MM.1S (cell line): ENCODE measurements around the gene MUC16.

ENCODE experiments used
- DNase-seq: peaks from one replicate; pipeline ENCODE4 v3.0.0-alpha.2; 2015
- H2AFZ ChIP-seq: fragments of 300-600 bp; sonication (generic); 2 replicates; pipeline ENCODE4 v1.6.0; 2016; ENCODE audit warnings: antibody characterized with exemption, low read length
- H3F3A ChIP-seq: fragments of 300-600 bp; sonication (generic); 2 replicates; pipeline ENCODE4 v1.6.1; 2016; ENCODE audit warnings: mild to moderate bottlenecking, antibody characterized with exemption, low read length, moderate library complexity, mixed read lengths; ENCODE audit not compliant: insufficient read depth
- H3K27ac ChIP-seq: fragments of 300-600 bp; sonication (generic); 2 replicates; pipeline ENCODE4 v1.5.1; 2016; ENCODE audit warnings: mild to moderate bottlenecking, low read length
- H3K27me3 ChIP-seq: fragments of 300-600 bp; sonication (generic); replicated peaks from 2 replicates; pipeline ENCODE4 v1.6.0; 2016; ENCODE audit warnings: low read length; ENCODE audit not compliant: insufficient read depth
- H3K36me3 ChIP-seq: fragments of 300-600 bp; sonication (generic); replicated peaks from 2 replicates; pipeline ENCODE4 v1.6.1; 2016; ENCODE audit warnings: mild to moderate bottlenecking, low read length, mixed read lengths; ENCODE audit not compliant: insufficient read depth
- H3K4me1 ChIP-seq: fragments of 300-600 bp; sonication (generic); 2 replicates; pipeline ENCODE4 v1.6.1; 2016; ENCODE audit warnings: low read length, mixed read lengths
- H3K4me2 ChIP-seq: fragments of 300-600 bp; sonication (generic); 2 replicates; pipeline ENCODE4 v1.6.0; 2016; ENCODE audit warnings: low read depth, low read length
- H3K4me3 ChIP-seq: fragments of 300-600 bp; sonication (generic); 2 replicates; pipeline ENCODE4 v1.5.1; 2016; ENCODE audit warnings: low read length, mixed read lengths
- H3K79me2 ChIP-seq: fragments of 300-600 bp; sonication (generic); 2 replicates; pipeline ENCODE4 v1.6.1; 2016; ENCODE audit warnings: mixed run types, low read length, mixed read lengths
- H3K9ac ChIP-seq: fragments of 300-600 bp; sonication (generic); 2 replicates; pipeline ENCODE4 v1.6.1; 2016; ENCODE audit warnings: low read length, mixed read lengths
- H3K9me2 ChIP-seq: fragments of 300-600 bp; sonication (generic); replicated peaks from 2 replicates; pipeline ENCODE4 v1.6.1; 2016; ENCODE audit warnings: mild to moderate bottlenecking, low read length, mixed read lengths; ENCODE audit not compliant: insufficient read depth
- H3K9me3 ChIP-seq: fragments of 300-600 bp; sonication (generic); replicated peaks from 2 replicates; pipeline ENCODE4 v1.6.1; 2016; ENCODE audit warnings: mild to moderate bottlenecking, low read length, mixed read lengths; ENCODE audit not compliant: insufficient read depth
- H4K20me1 ChIP-seq: fragments of 300-600 bp; sonication (generic); 2 replicates; pipeline ENCODE4 v1.6.1; 2016; ENCODE audit warnings: mild to moderate bottlenecking, low read length, moderate library complexity, mixed read lengths; ENCODE audit not compliant: insufficient read depth
- CTCF ChIP-seq: fragments of 300-600 bp; sonication (generic); IDR thresholded peaks from 2 replicates; pipeline ENCODE4 v1.5.1; 2016; ENCODE audit warnings: antibody characterized with exemption, low read length, mixed read lengths
- EZH2 ChIP-seq: fragments of 300-600 bp; sonication (generic); optimal IDR thresholded peaks from 2 replicates; pipeline ENCODE3; 2017; ENCODE audit warnings: low read depth, mild to moderate bottlenecking, antibody characterized with exemption, low read length, mixed read lengths
- EZH2phosphoT487 ChIP-seq: fragments of 300-600 bp; sonication (generic); IDR thresholded peaks from 2 replicates; pipeline ENCODE4 v1.6.1; 2018; ENCODE audit warnings: antibody characterized with exemption, low read length

Gene MUC16

GRCh38 chr19:9013988-9014387 is 3.8 kb upstream of the MUC16 start:
- H3K4me2 ChIP-seq: no peak overlapping the region
- H3K27me3 ChIP-seq: peaks cover 51% of the 10 kb centered on the region
- H2AFZ ChIP-seq: no peak overlapping the region
- H3K9me2 ChIP-seq: no peaks in the 10 kb centered on the region
- H4K20me1 ChIP-seq: no peaks in the 10 kb centered on the region
- H3F3A ChIP-seq: no peaks in the 10 kb centered on the region
- no peak overlapping the region for H3K9ac ChIP-seq
- DNase-seq: no peak
- no peaks in the 10 kb centered on the region for H3K9me3 ChIP-seq
- no peaks in the 10 kb centered on the region for H3K36me3 ChIP-seq
- H3K4me1 ChIP-seq: no peaks in the 10 kb centered on the region
- no peak overlapping the region for H3K27ac ChIP-seq
- TF ChIP-seq EZH2phosphoT487 (no peak), CTCF (no peak), EZH2 (no peak)
- H3K4me3 ChIP-seq: no peak overlapping the region
- H3K79me2 ChIP-seq: no peaks in the 10 kb centered on the region

- Histone ChIP-seq H2AFZ (no peak overlapping the region), H4K20me1 (no peaks in the 10 kb centered on the region), H3K4me3 (no peak overlapping the region), H3K27ac (no peak overlapping the region), H3K36me3 (no peaks in the 10 kb centered on the region), H3K9ac (no peak overlapping the region), H3K9me3 (no peaks in the 10 kb centered on the region), H3K79me2 (no peaks in the 10 kb centered on the region), H3K27me3 (peaks cover 42% of the 10 kb centered on the region), H3K4me2 (no peak overlapping the region), H3F3A (no peaks in the 10 kb centered on the region), H3K9me2 (no peaks in the 10 kb centered on the region), H3K4me1 (no peaks in the 10 kb centered on the region)
- TF ChIP-seq EZH2: no peak
- TF ChIP-seq EZH2phosphoT487: no peak
- no peak for TF ChIP-seq CTCF
- DNase-seq: no peak
These were observed 1.7 kb upstream of the MUC16 start for GRCh38 chr19:9011875-9012274.

- DNase-seq: no peak
- Histone ChIP-seq H2AFZ (peak overlapping the region; percentile 80), H3K4me3 (peak overlapping the region; percentile 66), H3K27ac (no peak overlapping the region), H4K20me1 (no peaks in the 10 kb centered on the region), H3K9ac (peak overlapping the region; percentile 4; the same call in 1 of the 2 replicates), H3K36me3 (no peaks in the 10 kb centered on the region), H3K27me3 (peaks cover 49% of the 10 kb centered on the region), H3K4me1 (no peaks in the 10 kb centered on the region), H3K9me3 (no peaks in the 10 kb centered on the region), H3K9me2 (no peaks in the 10 kb centered on the region), H3K4me2 (peak overlapping the region; percentile 78), H3F3A (no peaks in the 10 kb centered on the region), H3K79me2 (no peaks in the 10 kb centered on the region)
- TF ChIP-seq CTCF: no peak
- TF ChIP-seq EZH2phosphoT487: no peak
- no peak for TF ChIP-seq EZH2
These were observed 484 bp upstream of the MUC16 start for GRCh38 chr19:9010693-9011092.
